Fibroblast of villous mesenchyme (primary cell): ENCODE data around the gene FBXL15. TPM values are rescaled to one million over a fixed set of nuclear protein-coding genes. Genes with fewer than 3 reads are reported as not detected.

Source experiments
- DNase-seq: peaks from one replicate; pipeline ENCODE4 v3.0.0-alpha.2; 2010; ENCODE audit warnings: low read depth
- H3K4me3 ChIP-seq: 2 replicates; pipeline ENCODE4 v1.5.1; 2011; ENCODE audit warnings: low read depth, mild to moderate bottlenecking, low read length
- total RNA-seq: library from RNA; depleted of rRNA; stranded (reverse); fragments of >200 nt; gene quantifications from 2 replicates; pipeline ENCODE4 v1.2.3, GENCODE V29; 2012
- TF ChIP-seq, protein P1 (sequence below): IDR thresholded peaks from 2 replicates; pipeline ENCODE4 v1.5.1; 2012; ENCODE audit warnings: low read depth, mild to moderate bottlenecking, low read length; ENCODE audit not compliant: insufficient read depth

The FBXL15 gene
- total RNA-seq, 1 donor = 4.3 TPM

DNA sequence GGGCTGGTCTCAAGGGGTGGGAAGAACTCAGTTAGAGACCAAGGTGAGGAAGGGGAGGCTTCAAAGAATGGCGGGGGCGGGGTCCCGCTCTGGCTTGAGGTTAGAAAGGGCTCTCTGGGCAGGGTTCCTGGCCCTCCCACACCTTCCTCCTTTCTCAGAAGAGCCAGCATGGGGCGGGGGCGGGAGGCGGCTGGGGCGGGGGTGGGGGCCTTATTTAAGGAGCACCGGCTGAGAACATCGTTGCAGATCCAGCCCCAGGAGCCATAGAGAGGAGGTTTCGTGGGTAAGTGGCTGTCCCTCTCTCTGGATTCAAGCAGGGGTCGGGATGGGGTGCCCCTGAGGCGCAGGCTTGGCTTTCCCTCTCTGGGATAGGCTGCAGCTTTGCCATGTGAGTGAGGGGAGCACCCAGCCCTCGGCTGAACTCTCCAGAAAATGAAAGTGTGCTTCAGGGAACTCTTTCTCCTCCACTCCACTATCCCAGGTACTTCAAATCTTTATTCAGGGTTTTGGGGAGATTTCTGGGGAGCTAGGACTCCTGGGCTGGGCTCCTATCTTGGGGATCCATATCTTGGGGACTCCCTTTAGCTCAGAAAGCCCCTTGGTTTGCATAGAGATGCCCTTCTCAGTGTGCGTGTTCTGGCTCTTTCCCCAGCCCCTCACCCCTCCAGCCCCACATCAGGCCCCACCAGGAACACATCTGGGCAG, 15.0 kb downstream of the FBXL15 start:
- peak overlapping the region; percentile 40 for H3K4me3 ChIP-seq
- TF ChIP-seq, protein P1, sequence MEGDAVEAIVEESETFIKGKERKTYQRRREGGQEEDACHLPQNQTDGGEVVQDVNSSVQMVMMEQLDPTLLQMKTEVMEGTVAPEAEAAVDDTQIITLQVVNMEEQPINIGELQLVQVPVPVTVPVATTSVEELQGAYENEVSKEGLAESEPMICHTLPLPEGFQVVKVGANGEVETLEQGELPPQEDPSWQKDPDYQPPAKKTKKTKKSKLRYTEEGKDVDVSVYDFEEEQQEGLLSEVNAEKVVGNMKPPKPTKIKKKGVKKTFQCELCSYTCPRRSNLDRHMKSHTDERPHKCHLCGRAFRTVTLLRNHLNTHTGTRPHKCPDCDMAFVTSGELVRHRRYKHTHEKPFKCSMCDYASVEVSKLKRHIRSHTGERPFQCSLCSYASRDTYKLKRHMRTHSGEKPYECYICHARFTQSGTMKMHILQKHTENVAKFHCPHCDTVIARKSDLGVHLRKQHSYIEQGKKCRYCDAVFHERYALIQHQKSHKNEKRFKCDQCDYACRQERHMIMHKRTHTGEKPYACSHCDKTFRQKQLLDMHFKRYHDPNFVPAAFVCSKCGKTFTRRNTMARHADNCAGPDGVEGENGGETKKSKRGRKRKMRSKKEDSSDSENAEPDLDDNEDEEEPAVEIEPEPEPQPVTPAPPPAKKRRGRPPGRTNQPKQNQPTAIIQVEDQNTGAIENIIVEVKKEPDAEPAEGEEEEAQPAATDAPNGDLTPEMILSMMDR = no peak
- DNase-seq = no peak

DNA sequence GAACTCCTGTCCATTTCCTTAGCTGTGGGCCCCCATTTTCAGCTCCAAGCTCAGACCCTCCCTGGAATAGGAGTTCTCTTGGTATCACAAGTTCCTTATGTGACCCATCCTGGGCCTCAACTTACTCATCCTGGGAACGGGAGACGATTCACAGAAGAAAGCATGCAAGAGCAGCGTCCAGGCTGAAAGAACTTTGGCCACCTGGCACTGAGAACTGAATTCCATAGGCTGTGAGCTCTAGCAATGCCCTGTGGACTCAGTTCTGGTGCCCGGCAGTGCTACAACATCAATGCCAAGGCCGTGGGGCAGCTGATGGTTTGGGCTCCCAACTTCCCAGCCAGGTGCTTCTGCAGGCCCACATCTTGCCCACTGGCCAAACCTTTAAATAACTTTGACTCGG, 15.7 kb downstream of the FBXL15 start:
- TF ChIP-seq, protein P1 = no peak
- no peak for DNase-seq
- H3K4me3 ChIP-seq = no peak overlapping the region

DNA sequence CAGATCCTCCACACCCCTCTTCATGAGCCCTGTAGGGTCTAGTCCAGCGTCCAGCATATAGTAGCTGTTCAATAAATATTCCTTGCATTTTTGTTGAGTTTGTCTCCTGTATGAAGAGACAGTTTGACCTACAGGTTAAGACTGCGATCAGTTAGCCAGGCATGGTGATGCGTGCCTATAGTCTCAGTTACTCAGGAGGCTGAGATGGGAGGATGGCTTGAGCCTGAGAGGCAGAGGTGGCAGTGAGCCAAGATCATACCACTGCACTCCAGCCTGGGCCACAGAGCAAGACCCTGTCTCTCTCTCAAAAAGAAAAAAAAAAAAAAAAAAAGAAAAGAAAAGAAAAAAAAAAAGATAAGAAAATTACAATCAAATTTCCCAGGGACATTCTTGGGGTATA, 16.9 kb downstream of the FBXL15 start:
- TF ChIP-seq, protein P1 = no peak
- H3K4me3 ChIP-seq = no peak overlapping the region
- no peak for DNase-seq

DNA sequence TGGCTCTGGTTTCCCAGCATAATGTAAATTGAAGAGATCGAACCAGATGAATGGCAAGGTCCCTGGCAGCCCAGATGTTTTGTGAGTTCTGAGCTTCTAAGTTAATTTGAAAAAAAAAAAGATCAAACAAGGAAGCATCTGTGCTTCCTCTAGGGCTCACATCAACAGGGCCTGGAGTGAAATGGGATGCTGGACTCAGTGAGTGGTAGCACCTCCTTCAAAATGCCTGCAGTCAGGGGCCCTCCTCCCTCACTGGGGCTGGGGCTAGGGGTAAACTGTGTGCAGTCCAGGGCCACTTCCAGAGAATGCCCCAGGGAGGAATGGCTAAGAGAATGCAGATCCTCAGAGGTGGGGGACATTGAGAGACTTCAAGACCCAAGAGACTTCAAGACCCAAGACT, 17.7 kb downstream of the FBXL15 start:
- TF ChIP-seq, protein P1 = no peak
- no peak for DNase-seq
- no peak overlapping the region for H3K4me3 ChIP-seq

DNA sequence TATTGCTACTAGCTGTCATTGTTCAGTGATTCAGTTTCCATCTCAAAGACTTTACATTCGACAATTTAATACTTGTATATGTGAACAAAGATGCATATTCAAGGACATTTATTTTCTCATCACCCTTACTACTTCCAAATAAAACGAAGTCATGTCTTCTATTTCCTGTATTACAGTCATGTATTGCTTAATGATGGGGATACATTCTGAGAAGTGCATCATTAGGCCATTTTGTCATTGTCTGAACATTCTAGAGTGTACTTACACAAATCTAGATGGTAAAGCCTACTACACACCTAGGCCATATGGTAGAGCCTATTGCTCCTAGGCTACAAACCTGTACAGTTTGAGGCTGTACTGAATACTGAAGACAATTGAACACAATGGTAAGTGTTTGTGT, 24.2 kb downstream of the FBXL15 start:
- H3K4me3 ChIP-seq = no peak overlapping the region
- TF ChIP-seq, protein P1 = no peak
- DNase-seq = no peak

DNA sequence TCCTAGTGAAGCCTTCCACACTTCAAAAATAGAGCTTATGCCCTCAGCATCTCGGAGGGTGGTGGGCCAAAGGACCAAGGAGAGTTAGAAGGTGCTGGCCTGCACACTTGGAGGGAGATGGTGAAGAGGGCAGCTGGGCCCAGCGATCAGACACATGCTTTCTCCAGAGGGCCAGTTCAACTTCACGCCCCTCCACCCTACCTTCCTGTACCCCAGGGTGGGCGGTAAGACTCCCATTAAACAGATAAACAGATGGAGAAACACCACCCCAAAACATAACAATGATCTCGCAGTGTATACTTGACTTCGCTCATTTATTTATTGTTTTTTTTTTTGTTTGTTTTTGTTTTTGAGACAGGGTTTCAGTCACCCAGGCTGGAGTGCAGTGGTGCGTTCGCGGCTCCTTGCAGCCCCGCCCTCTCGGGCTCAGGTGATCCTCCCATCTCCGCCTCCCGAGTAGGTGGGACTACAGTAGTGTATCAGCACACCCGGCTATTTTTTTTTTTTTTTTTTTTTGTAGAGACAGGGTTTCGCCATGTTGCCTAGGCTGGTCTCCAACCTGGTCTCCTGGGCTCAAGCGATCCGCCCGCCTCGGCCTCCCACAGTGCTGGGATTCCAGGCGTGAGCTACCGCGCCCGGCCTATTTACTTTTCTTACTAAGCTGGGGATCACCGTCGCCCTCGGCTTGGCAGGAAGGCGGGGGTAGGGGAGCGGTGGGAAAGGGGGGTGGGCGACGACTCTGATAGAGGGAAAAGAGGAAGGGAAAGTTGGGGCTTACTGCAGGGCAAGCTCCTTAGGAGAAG, 28.9 kb downstream of the FBXL15 start:
- DNase-seq = peak; percentile 45
- TF ChIP-seq, protein P1 = no peak
- H3K4me3 ChIP-seq = peak overlapping the region; percentile 73
